ENCODE measurements around the gene CPXM2. TPM values are rescaled to one million over a fixed set of nuclear protein-coding genes. Genes with fewer than 3 reads are reported as not detected.

CPXM2 gene
- polyA plus RNA-seq, 5 donors = 1.5 to 4.8 (median 2.2) TPM

DNA sequence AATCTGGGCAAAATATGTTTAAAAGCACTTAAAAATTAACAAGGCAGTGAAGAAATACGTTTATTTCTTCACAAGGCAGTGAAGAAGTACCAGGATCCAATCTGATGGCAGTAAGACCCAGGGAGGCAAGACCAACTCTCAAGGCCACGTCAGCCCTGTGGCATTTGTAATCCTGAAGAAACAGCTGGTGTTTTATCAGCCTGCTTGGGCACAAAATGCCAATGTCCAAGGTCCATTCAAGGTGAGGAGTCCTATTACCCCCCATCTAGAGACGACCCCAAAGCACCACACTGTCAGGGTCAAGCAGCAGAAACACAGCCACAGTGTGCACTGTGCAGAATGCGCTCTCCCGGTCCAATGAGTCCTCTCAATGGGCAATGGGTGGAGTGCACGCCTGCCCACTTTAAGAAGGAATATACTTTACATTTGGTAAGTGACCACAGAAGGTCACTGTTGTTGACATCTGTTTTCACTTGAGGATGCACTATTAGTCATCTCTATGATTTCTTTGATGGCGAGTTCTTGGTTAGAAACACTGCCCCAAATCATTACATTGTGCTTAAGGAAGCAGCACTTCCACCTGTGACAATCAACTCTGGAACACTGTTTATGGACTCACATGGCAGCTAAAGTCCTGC is 12.8 kb downstream of the CPXM2 start:
- DNase-seq = no peak

DNA sequence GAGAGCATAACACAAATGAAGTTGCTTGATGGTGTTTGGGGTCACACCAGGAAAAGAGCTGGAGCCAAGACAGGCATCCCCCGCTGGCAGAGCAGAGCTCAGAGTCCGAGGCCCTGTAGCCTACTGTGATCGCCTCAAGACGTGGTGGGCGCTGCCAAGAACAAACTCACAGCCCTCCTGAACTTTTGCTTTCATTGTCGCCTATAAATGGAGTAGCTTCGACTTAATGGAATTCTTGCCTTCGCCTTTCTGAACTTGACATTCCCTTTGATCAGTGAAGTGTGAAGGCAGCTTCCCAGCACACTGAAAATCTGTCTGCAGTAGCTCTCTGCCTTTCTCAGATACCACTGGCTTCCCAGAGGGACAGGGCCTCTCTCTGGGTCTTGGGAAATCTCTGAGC is 21.3 kb downstream of the CPXM2 start:
- DNase-seq = no peak

DNA sequence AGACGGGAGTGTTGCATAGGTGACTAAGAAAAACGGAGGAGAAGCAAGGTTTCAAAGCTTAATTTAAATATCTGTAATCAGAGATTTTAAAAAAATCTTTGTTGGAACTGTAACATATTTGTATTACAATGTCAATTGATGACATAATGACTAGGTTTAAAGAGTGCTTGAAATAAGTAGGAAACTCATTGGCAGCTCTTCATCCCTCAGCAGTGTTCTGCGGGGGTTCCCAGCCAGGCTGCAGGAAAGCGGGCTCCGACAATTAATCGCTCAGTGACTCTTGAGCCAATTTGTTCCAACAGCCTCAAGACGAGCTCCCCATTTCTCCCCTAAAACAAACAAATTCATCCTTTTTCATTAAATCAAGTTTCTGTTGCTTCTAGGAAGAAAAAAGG is 22.6 kb downstream of the CPXM2 start:
- no peak for DNase-seq

DNA sequence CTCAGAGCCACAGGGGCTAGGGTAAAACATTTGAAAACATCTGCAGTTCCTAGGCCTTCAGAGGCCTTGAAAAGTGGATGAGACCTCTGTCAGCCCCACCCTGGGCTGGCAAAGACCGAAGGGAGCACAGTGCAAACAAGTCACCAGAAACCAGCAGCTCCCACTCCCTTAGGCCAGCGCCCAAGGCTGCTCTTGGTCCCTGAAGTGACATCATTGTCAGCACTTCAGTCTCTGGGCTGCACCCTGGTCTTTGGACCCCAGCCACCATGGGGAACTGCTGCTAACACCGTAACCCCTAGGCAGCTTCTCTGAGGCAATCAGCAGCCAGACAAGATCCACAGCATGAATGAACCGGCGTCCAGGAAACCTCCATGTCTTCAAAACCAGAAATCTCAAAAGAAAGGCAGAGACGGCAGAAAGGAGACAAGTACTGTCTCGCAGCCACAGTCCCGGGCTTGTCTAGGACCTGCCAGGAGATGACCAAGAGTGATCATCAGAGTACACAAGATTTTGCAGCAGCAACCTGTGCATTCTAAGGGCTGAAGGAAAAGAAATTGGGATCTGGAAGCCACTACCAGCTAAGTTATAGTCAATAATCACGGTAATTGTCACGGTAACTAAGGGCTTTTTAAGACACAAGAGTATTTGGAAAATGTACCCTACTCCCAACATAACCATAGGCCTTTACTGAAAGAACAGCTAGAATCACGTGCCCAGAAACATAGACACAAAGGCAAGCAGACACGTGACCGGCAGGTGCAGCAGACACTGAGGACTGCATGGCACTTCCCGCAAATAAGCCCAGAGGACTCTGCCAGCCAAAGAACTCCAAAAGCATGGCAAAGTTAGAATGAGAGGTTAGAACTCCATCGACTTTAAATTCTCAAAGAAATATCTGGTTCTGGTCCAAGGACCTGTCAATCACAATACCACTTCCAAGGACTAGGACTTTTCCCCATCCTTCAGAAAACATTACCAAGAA is 23.3 kb downstream of the CPXM2 start:
- no peak for DNase-seq

DNA sequence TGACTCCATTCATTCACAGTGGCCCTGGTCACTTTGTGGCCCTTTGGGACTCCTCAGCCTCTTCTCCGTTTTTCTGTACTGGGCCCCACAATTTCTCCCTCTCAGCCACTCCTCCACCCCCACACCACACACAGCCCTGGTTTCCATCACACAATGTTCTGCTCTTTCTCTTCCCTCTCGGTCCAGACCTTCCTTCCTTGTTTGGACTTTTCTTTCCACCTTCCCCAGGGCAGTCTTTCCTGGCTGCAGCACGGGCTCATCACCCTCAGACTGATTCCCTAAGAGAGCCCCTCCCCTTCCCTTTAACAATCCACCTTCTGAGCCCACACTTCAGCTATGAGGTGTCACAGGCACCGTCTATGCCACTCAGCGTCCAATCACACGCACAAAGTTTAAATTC is 25.7 kb downstream of the CPXM2 start:
- DNase-seq = no peak

DNA sequence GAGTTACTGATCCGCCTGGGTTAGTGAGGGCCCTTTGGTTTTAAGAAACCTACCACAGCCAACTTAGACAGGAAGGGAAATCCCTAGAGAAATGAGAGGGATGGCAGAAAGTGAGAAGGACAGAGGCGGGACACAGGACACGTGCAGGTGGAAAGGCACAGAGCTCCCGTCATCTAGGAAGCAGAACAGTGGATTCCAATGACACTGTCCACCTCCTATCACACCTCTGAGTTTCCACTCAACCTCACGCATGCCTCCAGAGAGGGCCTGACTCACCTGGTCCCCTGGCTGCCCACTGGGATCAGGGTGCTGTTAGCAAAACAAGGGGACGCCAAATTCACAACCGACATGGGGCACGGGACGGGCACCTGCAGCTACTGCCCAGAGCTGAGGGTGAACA is 26.3 kb downstream of the CPXM2 start:
- DNase-seq = no peak

DNA sequence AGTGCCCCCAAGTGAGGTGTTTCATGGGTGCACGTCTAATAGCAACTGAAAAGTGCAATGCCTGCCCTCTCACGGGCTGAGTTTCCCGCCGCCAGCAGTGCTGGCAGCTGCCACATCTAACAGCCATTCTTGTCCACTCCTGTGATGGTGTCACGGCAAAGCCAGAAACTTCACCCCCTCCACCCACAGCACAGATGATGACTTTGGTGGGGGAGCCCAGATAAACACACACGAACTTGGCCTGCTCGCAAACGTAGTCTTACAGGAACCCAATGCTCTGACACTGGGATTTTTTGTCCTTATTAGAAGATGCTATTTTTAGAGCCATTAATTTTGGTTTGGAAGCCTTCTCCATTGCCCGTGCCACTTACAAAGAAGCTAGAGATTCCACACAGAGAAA is 26.7 kb downstream of the CPXM2 start:
- DNase-seq = no peak

DNA sequence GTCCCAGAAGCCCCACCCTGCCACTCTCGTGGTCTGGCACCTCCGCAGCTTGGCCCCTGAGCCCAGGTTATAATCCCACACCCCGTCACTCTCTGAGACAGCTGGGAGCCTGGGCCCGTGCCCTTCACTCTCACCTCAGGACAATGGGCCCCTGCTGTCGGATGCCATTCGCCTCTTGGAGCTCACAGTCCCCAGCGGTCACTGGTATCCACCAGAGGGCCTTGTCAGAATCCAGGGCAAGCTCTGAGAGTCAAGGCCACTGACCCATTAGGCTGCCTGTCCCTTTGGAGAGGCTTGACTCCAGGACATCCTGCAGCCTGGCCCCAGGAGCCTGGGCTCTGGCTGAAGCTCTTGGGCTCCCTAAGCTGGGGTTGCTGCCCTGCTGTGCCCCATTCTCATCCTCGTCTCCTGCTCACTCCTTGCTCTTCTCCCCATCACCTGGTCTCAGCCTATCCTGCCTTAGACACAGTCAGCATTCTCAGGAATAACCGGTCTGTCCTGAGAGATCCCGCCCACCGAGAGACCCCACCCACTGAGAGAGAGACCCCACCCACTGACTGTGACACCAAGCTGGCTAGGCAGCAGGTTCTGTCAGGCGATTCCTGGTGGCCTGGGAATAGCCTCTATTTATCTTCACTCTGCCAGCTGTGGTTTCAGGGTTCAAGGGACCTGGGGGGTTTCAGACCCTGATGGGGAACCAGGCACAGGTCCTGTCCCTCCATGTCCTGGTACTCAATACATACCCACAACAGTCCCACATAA is 27.7 kb downstream of the CPXM2 start:
- no peak for DNase-seq

DNA sequence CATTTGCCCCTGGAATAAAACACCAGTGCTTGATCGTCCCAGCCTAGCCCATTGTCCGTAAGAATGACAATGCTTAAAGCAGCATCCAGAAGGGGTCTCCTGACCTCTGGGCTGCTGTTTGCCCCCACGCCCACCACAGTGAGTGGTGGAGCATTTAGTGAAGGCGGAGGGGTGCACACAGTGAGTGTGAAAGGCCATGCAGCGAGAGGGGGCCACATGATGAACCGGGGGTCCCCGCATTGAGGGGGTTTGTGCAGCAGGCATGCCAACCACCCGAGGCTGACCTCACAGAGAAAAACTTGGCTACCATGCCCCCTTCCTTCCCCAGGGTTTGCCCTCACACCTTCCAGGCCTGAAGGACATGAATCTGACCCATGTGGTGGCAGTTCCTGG is 28.4 kb downstream of the CPXM2 start:
- no peak for DNase-seq

DNA sequence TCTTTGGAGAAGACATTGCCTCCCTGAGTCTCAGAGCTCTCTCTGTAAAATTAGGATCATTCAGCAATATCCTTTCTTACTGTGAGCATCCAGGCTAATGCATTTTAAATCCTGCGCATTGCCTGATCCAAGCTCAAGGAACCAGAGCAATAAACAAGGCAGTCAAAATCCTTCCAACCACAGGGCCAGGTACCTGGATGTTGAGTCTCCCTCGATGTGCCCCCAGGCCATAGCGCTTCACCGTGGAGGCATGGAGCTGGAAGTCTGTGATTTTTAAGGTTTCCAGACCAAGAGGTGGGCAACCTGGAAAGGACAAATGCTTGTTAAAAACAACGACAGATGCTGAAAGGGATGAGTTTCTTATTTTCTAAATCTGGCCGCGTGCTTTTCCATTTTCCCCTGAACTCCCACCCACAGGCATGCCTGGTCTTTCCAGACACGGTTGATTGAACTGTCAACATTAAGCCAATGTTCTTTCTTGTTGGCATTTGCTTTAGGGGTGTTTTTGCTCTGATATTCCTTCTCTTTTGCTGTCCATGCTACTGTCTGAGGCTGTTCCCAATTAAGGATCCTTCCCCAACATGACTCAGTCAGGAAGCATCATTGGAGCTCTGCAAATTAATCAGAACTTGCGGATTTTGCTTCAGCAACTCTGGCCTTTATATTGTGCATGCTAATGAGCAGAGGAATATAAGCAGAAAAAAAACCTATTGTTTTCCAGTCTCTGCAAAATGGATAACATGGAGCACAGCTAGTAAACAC is 29.0 kb downstream of the CPXM2 start:
- no peak for DNase-seq

DNA sequence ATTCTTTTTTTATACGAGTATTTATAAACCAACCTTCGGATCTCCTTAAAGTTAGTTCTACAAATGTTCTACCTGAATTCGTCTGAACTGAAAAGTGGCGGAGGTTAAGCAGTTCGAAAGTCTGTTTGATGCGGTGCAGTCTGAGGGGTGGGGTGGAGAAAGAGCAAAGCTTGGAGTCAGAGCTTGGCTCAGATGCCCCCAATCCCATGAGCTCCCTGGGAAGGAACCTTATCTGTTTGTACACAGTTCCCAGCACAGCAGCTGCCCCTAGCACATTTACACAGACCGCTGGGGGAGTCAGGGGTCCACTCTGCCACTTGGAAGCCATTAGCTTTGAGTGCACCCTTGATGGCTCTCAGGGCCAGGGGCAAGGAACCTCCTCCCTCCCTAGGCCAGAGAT is 30.8 kb downstream of the CPXM2 start:
- no peak for DNase-seq

DNA sequence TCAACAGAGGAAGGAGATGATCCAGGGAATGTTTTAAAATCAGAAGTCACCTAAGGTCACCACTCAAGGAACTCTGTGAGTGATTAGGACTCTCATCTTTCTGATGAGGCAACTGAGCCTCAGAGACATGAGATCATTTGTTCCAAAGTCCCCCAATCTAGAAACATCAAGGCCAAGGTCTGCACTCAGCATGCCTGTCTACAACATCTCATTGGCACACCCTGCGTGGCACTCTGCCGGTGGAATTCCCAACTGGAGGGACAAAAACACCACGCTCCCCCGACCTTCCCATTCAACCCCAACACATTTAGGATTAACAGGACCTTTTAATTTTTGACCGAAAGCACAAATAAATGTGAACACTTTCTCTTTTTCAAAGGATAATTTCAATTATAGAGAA is 31.4 kb downstream of the CPXM2 start:
- DNase-seq = no peak

DNA sequence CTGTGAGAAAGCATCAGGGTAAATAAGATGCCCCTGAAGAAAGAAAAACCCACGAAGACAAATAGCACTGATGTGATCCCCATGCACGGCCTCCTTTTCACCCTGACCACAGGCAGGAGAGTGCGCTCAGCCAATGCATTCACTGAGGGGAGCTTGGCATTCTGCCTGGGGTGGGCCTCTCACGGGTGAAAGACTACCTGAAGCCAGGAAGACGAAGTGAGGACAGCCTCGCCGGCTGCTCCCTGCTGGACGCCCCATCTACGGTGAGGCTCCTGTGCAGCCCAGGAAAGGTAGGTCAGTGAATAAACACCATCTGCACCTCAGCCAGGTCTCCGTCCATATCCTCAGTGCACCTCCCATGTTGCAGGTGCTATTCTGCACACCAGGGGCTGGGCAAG is 32.0 kb downstream of the CPXM2 start:
- DNase-seq = no peak

DNA sequence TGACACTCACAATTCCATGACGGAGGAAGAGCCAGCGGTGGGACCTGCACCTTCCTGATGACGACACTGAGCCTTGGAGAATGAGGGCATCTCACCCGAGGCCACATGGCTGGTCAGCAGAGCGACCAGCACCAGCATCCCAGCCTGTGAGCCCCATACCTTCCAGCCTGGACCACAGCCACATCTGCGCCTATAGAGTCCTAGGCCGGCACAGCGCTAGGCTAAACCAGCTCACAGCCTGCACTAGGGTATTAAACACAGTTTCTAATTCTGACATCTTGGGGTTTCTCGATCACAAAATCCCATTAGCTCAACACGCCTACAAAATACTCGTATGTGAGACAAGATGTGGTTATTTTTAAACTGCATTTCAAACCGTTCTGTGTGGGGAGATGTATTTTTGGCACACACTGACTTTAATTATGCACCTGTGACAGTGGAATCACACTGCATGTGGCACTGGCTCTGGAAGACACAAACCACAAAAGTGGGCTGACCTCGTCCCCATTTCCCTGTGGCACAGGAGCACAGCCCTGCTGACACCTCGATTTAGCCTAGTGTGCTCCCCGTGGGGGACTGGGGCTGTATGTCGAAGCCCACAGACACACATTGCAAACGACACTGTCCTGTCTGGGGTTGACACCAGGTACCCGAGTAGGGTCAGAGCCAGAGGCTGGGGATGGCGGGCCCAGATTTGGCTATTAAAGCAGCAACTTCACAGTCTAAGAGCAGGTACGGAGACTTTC is 32.5 kb downstream of the CPXM2 start:
- no peak for DNase-seq

DNA sequence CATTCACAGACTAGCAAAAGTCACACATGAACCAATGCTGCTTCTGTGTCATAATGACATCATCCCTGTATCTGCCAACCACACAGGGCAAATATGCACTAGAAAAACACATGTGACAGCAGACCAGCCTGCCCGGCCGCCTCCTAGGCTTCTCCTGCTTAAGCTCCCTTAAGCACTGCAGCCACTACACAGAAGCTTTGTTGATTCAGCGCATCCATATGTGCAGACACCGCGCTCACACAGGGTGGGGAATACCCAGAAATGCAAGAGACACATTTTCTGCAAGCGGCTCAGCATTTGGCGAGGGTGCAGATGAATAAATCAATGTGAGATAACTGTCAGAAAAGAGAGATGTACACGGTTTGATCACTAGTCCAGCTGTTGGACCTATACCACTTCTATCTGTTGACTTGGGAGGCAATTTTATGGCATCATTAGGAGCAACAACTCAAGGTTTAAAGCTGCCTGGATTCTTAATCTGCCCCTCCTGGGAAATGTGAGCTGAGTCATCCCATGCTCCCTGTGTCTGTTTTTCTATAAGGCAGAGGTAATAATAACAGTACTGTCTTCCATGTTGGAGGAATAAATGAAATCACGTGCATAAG is 33.4 kb downstream of the CPXM2 start:
- DNase-seq = no peak

DNA sequence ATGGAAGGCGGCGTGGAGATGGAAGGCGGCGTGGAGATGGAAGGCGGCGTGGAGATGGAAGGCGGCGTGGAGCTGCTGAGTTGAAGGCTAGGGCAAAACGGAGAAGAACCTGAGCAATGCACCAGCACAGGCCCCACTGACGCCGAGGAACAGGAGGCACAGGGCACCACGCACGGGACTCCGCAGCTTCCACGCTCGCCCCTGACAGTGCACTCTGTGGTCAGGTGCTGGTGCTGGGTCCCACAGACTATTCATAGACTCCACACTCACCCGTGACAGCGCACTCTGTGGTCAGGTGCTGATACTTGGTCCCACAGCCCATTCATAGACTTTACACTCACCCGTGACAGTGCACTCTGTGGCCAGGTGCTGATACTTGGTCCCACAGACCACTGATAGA is 34.0 kb downstream of the CPXM2 start:
- DNase-seq = no peak

DNA sequence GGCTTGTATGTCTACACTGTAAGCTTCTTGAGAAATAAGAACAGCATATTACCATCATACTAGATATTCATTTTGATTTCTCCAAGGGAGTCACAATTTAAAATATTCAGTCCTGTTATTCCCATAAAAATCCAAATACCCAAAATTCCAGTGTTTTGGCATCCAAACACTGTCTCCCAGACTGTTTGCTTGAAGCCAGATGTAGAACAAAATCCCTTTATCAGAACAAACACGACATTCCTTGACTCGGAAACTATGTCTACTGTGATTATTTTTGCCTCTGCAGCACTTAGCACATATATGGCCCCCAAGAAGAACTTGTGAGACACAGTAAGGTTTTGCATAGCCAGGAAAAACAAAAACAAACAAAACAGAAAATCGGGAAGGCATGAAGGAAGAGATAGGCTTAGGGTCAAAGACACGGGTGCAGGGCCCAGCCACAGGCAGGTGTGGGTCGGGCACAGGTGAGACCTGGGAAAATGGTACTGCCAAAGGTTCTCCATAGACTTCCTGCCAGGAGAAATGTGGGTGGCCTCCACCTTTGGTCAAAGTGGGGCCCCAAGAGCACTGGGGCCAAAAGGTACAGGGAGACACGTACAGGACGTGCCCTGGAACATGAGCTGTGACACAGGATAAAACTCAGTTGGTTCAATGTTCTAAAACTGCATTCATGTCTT is 36.5 kb downstream of the CPXM2 start:
- DNase-seq = no peak

DNA sequence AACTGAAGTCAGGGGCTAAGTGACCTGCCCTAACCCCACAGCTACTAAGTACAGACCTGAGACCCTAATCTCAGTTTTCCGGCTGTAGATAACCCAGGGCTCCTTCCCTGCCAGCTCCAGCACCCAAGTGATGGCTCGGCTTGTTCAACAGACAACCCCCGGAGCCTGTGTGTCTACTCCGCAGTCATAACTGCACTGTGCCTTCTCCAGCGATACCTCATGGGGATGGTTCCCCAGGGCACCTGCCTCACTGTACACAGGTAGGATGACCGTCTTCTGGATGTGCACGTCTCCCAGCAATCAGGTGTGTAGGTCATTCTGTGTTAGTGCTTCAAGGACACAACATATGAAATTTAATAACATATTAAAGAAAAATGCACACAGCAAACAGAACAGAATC is 37.1 kb downstream of the CPXM2 start:
- no peak for DNase-seq

DNA sequence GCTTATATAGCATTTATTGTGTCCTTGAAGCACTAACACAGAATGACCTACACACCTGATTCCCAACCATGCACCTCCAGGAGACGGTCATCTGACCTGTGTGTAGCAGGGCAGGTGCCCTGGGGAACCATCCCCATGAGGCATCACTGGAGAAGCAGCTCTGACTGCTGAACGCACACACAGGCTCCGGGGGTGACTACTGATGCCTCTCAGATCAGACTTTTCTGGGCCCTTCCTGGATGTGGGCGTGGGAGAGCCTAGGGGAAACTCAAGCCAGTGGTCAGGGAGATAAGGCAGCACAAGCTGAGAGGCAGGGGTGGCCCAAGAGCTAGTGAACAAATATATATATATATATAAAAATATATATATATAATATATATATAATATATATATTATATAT is 37.6 kb downstream of the CPXM2 start:
- no peak for DNase-seq

DNA sequence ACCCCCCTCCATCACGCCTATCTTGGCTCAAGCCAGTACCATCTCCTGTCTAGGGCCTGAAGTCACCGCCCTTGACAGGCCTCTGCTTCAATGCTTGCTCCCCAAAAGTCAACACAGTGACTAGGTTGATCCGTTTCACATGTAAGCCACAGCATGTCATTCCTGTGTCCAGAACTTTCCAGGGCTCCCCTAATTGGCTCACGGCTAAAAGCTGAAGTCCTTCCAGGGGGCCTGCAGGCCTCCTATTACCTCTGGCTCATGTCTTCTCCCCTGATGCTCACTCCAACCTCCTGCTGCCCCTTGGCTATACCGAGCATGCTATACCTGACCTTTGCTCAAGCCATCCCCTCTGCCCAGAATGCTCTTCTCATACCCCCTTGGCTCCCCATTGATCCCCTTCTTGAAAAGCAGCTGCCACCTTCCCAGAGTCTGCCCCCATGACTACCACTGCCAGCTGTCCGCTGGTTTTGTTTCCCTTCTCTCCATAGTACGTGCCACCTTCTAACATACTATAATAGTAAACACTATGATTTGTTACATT is 39.1 kb downstream of the CPXM2 start:
- DNase-seq = no peak
